Lower leg skin (tissue), 4 donors: ENCODE data around the gene ETHE1. TPM values are rescaled to one million over a fixed set of nuclear protein-coding genes. Genes with fewer than 3 reads are reported as not detected.

ENCODE experiments used
- DNase-seq, 2 donors: peaks; one replicate each; pipeline ENCODE4 v3.0.0-alpha.2; 2019; ENCODE audit warnings: low spot score in 2 of 2
- H3K4me3 ChIP-seq: fragments of 200-600 bp; sonication (generic); 2 replicates; pipeline ENCODE4 v1.5.1; 2017; ENCODE audit warnings: mild to moderate bottlenecking, low read depth; ENCODE audit not compliant: poor library complexity, severe bottlenecking
- POLR2A ChIP-seq, 2 donors: fragments of 450-650 bp; IDR thresholded peaks; one replicate each; pipeline ENCODE4 v1.6.1; 2016 to 2017; ENCODE audit warnings: antibody characterized with exemption in 2 of 2, mild to moderate bottlenecking in 1 of 2, moderate library complexity in 1 of 2
- WGBS, 2 donors: methylation state at CpG; one replicate each; pipeline ENCODE4 v1.1.5; 2018; 5-methylcytosine and 5-hydroxymethylcytosine counted together
- intact Hi-C: fragments of 100-400 bp; cut with DNase I; formaldehyde crosslinking; loops from one replicate; pipeline ENCODE4 v1.15.0; 2023; ENCODE audit warnings: low total_unique reads
- total RNA-seq, 4 donors: library from RNA; depleted of rRNA; stranded (reverse); fragments of >200 nt; gene quantifications; one replicate each; pipeline ENCODE4 v1.1.0, GENCODE V29; 2016
- TF ChIP-seq, protein P1 (sequence below), 3 donors: fragments of 450-650 bp; IDR thresholded peaks; one replicate each; pipeline ENCODE4 v1.5.1; 2016; ENCODE audit warnings: antibody characterized with exemption in 3 of 3, mild to moderate bottlenecking in 3 of 3, moderate library complexity in 2 of 3

ETHE1 gene
- total RNA-seq, 4 donors from 2014 or later = 63.4 to 79.3 (median 72.8) TPM

DNA sequence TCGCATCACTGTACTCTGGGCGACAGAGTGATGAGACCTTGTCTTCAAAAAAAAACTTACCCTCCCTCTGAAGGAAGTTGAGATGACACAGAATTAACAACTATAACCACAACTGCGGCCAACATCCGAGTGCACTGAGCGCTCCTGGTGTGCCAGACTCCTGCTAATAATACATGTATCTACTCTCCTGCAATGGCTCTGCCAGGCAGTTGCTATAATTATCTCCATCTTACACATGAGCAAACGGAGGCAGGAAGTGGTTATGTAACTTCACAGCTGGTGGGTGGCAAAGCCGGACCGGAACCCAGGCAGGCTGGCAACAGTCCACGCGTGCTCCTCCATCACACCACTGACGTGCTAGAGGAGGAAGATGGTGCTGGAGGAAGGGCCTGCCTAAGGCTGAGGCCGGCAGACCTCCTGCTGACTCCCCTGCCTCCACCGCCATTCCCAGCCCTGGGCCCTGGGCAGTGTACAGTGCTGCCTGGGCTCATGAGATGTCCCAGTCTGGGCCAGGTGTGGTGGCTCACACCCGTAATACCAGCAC lies 35.8 kb upstream of the ETHE1 start:
- no peak for TF ChIP-seq POLR2A (IDR thresholded peaks at IDR 0.05)
- TF ChIP-seq, protein P1, sequence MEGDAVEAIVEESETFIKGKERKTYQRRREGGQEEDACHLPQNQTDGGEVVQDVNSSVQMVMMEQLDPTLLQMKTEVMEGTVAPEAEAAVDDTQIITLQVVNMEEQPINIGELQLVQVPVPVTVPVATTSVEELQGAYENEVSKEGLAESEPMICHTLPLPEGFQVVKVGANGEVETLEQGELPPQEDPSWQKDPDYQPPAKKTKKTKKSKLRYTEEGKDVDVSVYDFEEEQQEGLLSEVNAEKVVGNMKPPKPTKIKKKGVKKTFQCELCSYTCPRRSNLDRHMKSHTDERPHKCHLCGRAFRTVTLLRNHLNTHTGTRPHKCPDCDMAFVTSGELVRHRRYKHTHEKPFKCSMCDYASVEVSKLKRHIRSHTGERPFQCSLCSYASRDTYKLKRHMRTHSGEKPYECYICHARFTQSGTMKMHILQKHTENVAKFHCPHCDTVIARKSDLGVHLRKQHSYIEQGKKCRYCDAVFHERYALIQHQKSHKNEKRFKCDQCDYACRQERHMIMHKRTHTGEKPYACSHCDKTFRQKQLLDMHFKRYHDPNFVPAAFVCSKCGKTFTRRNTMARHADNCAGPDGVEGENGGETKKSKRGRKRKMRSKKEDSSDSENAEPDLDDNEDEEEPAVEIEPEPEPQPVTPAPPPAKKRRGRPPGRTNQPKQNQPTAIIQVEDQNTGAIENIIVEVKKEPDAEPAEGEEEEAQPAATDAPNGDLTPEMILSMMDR (IDR thresholded peaks at IDR 0.05) = no peak
- intact Hi-C loops = no loop called here
- 52 to 64% methylated on average over 13 to 14 of the region's 14 CpGs for WGBS, 2 donors
- DNase-seq = peak; percentile 76 to 94
- H3K4me3 ChIP-seq = no peak overlapping the region

DNA sequence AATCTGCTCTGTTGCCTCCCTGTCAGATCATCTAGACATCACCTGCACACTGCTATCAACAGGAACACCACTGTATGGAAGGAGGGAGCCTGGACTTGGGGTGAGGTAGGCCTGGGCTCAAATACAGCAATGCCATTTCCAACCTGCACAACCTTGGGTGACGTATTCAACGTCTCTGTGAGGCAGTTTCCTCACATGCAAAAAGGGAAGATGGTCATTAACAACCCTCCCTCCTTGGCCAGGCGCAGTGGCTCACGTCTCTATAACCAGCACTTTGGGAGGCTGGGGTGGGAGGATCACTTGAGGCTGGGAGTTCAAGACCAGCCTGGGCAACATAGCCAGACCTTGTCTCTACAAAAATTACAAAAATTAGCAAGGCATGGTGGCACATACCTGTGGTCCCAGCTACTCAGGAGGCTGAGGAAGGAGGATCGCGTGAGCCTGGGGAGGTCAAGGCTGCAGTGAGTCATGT lies 35.3 kb upstream of the ETHE1 start:
- intact Hi-C loops = no loop called here
- no peak overlapping the region for H3K4me3 ChIP-seq
- TF ChIP-seq POLR2A (IDR thresholded peaks at IDR 0.05) = no peak
- TF ChIP-seq, protein P1 (IDR thresholded peaks at IDR 0.05) = no peak
- DNase-seq = no peak
- WGBS, 2 donors = 75% methylated on average over 6 of the region's 6 CpGs

DNA sequence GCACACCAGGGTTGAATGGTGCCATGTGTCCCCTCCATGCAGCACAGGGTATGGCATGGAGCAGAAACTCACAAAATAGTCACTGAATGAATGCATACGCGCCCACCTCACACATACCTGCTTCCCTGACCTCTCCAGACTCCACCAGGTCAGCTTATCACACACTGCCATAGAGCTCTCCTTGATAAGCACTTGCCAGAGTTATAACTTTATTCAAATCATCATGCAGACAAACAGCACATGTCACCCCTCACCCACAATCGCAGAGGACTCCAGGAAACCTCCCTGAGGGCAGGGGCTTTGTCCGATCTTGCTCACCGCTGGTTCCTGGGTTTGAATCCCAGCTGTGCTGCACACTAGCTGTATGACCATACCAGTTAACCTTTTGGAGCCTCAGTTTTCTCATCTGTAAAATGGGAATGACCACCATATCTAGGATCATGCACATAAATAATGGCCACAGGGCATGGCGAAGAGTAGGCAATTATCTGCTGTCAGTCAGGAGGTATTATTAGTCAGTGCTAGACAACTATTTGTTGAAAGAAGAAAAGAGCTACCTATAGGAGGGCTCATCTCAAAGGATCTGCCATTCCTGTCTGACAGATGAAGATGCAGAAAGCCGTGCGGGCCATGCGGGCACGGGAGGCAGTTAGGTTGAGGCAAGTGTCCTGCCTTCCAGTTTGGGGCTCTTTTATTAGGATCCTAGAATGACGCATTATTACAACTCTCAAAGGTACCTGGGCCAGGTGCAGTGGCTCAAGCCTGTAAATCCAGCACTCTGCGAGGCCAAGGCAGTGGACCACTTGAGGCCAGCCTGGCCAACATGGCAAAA lies 34.4 kb upstream of the ETHE1 start:
- no peak for DNase-seq
- H3K4me3 ChIP-seq = no peak overlapping the region
- intact Hi-C loops = no loop called here
- TF ChIP-seq POLR2A (IDR thresholded peaks at IDR 0.05) = no peak
- TF ChIP-seq, protein P1 (IDR thresholded peaks at IDR 0.05) = no peak
- WGBS, 2 donors = 87 to 97% methylated on average over 12 of the region's 12 CpGs

DNA sequence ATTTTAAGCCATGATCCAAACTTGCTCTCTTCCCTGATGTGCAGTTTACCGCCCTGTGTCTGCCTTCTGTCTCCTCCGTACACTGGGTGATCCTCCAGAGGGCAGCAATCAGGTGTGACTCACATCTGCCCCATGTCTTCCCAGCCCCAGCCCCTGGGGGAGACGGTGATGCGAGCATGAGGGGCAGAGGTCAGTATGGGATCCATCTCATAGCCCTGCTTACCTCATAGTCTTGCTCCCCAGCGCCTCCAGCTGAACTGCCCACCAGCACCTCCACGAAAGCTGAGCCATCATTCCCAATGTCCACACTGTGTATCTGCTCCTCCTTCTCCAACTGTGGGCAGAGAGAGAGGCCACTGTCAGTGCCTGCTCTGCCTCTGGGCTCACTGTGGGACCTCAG lies 33.7 kb upstream of the ETHE1 start:
- no peak for DNase-seq
- no peak overlapping the region for H3K4me3 ChIP-seq
- intact Hi-C loops = no loop called here
- 91 to 92% methylated on average over 6 of the region's 6 CpGs for WGBS, 2 donors
- TF ChIP-seq POLR2A (IDR thresholded peaks at IDR 0.05) = no peak
- TF ChIP-seq, protein P1 (IDR thresholded peaks at IDR 0.05) = no peak

DNA sequence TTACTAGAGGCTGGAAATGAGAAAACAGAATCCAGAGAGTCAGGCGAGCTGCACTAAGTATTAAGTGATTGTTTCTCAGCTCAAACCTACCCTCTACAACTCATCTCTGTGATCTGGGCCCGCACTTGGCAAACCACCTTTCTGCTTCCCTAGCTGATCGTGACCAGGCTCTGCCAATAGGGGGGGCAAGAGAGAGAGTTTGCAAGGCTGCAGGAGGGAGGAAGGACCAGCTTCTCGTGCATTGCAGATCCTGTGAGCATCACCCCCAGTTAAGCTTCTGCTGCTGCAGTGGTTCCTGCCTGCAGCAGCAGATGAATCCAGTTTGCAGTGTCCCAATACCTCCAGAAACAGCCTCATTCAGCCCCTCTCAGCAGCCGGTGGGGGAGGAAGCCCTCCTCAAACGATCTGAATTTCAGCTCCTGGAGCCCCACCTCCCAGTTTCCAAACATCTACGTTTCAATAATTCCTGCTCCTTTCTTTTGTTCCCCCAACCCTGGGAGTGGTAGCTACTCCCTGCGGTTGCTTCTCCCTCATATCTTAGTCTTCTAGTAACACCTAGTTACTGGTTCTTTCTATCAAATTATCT lies 28.3 kb upstream of the ETHE1 start:
- intact Hi-C loops = no loop called here
- H3K4me3 ChIP-seq = no peak overlapping the region
- peak in 1 of 2 donors; percentile 50 for DNase-seq
- WGBS, 2 donors = 44 to 46% methylated on average over 8 of the region's 8 CpGs
- no peak for TF ChIP-seq POLR2A (IDR thresholded peaks at IDR 0.05)
- TF ChIP-seq, protein P1 (IDR thresholded peaks at IDR 0.05) = no peak
